CD4-positive, alpha-beta memory T cell (primary cell): ENCODE results near the gene ENPP7. TPM values are rescaled to one million over a fixed set of nuclear protein-coding genes. Genes with fewer than 3 reads are reported as not detected.

Source experiments
- CTCF ChIA-PET: fragments of 350-600 bp; sonication (Branson Sonifier 250); formaldehyde crosslinking; loops from one replicate; lab custom pipeline; 2021; ENCODE audit warnings: inconsistent platforms; ENCODE audit not compliant: partially characterized antibody; lab: Charles Lee
- POLR2A ChIA-PET: fragments of 350-600 bp; sonication (Branson Sonifier 250); formaldehyde crosslinking; loops from one replicate; lab custom pipeline; 2021; ENCODE audit not compliant: partially characterized antibody; lab: Charles Lee
- DNase-seq, 5 donors: peaks; one replicate each; pipeline versions ENCODE4 v3.0.0 to v3.0.0-alpha.2; 2020 to 2022; ENCODE audit warnings: mixed read lengths in 1 of 5
- H3K27ac ChIP-seq: one replicate; pipeline ENCODE4 v1.7.0; 2013; ENCODE audit warnings: low read depth, low read length
- H3K27me3 ChIP-seq: 2 replicates; pipeline ENCODE4 v1.7.0; 2013; ENCODE audit warnings: mild to moderate bottlenecking, low read length, moderate library complexity; ENCODE audit not compliant: insufficient read depth
- H3K36me3 ChIP-seq: 2 replicates; pipeline ENCODE4 v1.7.0; 2013; ENCODE audit warnings: mild to moderate bottlenecking, low read length, moderate library complexity; ENCODE audit not compliant: insufficient read depth
- H3K4me1 ChIP-seq: 2 replicates; pipeline ENCODE4 v1.7.0; 2013; ENCODE audit warnings: mild to moderate bottlenecking, low read length, moderate library complexity; ENCODE audit not compliant: insufficient read depth
- H3K4me3 ChIP-seq, 2 donors: one replicate each; pipeline ENCODE4 v1.7.0; 2013; ENCODE audit warnings: low read length in 2 of 2, mild to moderate bottlenecking in 1 of 2
- H3K9me3 ChIP-seq, 2 donors: one replicate each; pipeline ENCODE4 v1.7.0; 2013; ENCODE audit warnings: low read length in 2 of 2, control low read depth in 1 of 2; ENCODE audit not compliant: control insufficient read depth in 1 of 2
- H3K27ac Mint-ChIP-seq, 7 donors: one replicate each; pipeline ENCODE4 v1.8.0; 2020 to 2021; ENCODE audit warnings: mixed read lengths in 7 of 7, mild to moderate bottlenecking in 6 of 7, inconsistent platforms in 3 of 7, moderate library complexity in 3 of 7
- H3K27me3 Mint-ChIP-seq, 2 donors: one replicate each; pipeline ENCODE4 v1.8.0; 2020 to 2021; ENCODE audit warnings: mixed read lengths in 2 of 2
- H3K36me3 Mint-ChIP-seq, 2 donors: one replicate each; pipeline ENCODE4 v1.8.0; 2020 to 2021; ENCODE audit warnings: mixed read lengths in 2 of 2, inconsistent platforms in 1 of 2, mild to moderate bottlenecking in 1 of 2
- H3K4me1 Mint-ChIP-seq, 4 donors: one replicate each; pipeline ENCODE4 v1.8.0; 2020 to 2021; ENCODE audit warnings: mixed read lengths in 4 of 4, mild to moderate bottlenecking in 1 of 4
- H3K4me3 Mint-ChIP-seq, 8 donors: one replicate each; pipeline ENCODE4 v1.8.0; 2020 to 2021; ENCODE audit warnings: mixed read lengths in 8 of 8, mild to moderate bottlenecking in 7 of 8, moderate library complexity in 6 of 8, inconsistent platforms in 3 of 8
- H3K9me3 Mint-ChIP-seq, 8 donors: one replicate each; pipeline ENCODE4 v1.8.0; 2020 to 2021; ENCODE audit warnings: mixed read lengths in 8 of 8, mild to moderate bottlenecking in 5 of 8, inconsistent platforms in 3 of 8, moderate library complexity in 1 of 8
- intact Hi-C: fragments of 100-400 bp; cut with micrococcal nuclease; formaldehyde crosslinking; loops from one replicate; pipeline ENCODE4 v1.15.1; 2023
- polyA plus RNA-seq, 2 donors: library from polyadenylated mRNA; unstranded; fragments of 300-500 nt; fragmentation: Illumina TruSeq; gene quantifications; one replicate each; pipeline ENCODE4 v1.2.3, GENCODE V29; 2021
- total RNA-seq, 2 experiments: library from RNA; stranded (reverse); gene quantifications; one replicate each; pipeline ENCODE4 v1.2.3, GENCODE V29; 2021

Gene ENPP7
- total and polyA plus RNA-seq, 4 experiments from 2014 or later = 0.15 to 0.20 TPM; not detected in 2

- peaks cover 16% of the 10 kb centered on the region for H3K4me1 ChIP-seq
- peak overlapping the region in 1 of 7 donors; percentile 13 for H3K27ac Mint-ChIP-seq
- peak overlapping the region in 1 of 8 donors; percentile 26 for H3K4me3 Mint-ChIP-seq
- no peaks in the 10 kb centered on the region for H3K36me3 Mint-ChIP-seq
- H3K9me3 Mint-ChIP-seq = no peaks in the 10 kb centered on the region
- H3K4me1 Mint-ChIP-seq = peaks cover 4 to 19% (median 9%) of the 10 kb centered on the region in 4 donors
- POLR2A ChIA-PET = interaction anchor here (0.9 to 1.2 kb wide), 2 partner anchors 13 to 93 kb away, joined by 3 read pairs; no protein-coding TSS in a partner anchor
- H3K27me3 ChIP-seq = peaks cover 13% of the 10 kb centered on the region
- peak in 4 of 5 donors; percentile 65 to 76 (median 67) for DNase-seq
- intact Hi-C loops = loop anchor here (1.0 to 10.0 kb wide), 2 partner anchors 73 to 249 kb away; no protein-coding TSS in a partner anchor
- H3K9me3 ChIP-seq = no peaks in the 10 kb centered on the region
- peaks cover 24 to 33% of the 10 kb centered on the region in 2 donors for H3K27me3 Mint-ChIP-seq
- H3K4me3 ChIP-seq = no peak overlapping the region
- H3K36me3 ChIP-seq = no peaks in the 10 kb centered on the region
- H3K27ac ChIP-seq = no peak overlapping the region
- CTCF ChIA-PET = interaction anchor here (0.6 to 3.1 kb wide), 11 partner anchors 9 to 255 kb away, joined by 3 to 12 read pairs (median 5); no protein-coding TSS in a partner anchor
These were observed 11.2 kb downstream of the ENPP7 start for GRCh38 chr17:79741751-79742588.

DNA sequence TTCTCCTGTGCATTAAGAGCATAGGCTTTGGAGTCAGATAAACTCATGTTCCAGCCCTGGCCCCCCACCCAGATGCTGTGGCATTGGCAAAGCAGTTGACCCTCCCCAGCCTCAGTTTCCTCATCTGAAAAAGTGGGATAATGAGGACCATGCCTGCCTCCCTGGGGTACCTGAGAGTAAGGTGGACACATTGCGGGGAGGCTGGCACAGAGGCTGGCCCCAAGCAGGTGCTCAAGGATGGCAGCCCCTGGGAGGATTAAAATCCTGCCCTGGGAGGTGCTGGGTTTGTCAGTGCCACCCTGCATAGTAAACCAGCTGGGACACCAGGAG lies 11.8 kb downstream of the ENPP7 start:
- H3K9me3 ChIP-seq = no peaks in the 10 kb centered on the region
- H3K36me3 ChIP-seq = no peaks in the 10 kb centered on the region
- Mint-ChIP-seq H3K27ac (peak overlapping the region in 1 of 7 donors; percentile 13), H3K4me1 (peaks cover 4 to 23% (median 10%) of the 10 kb centered on the region in 4 donors), H3K9me3 (no peaks in the 10 kb centered on the region), H3K4me3 (no peak overlapping the region), H3K27me3 (peaks cover 26 to 36% of the 10 kb centered on the region in 2 donors), H3K36me3 (no peaks in the 10 kb centered on the region)
- DNase-seq = no peak
- ChIA-PET CTCF (interaction anchor here (0.6 to 3.1 kb wide), 9 partner anchors 10 to 251 kb away, joined by 3 to 12 read pairs (median 5); no protein-coding TSS in a partner anchor), POLR2A (interaction anchor here (0.9 kb wide), 1 partner anchor 92 kb away, joined by 3 read pairs; no protein-coding TSS in a partner anchor)
- no peak overlapping the region for H3K27ac ChIP-seq
- H3K4me3 ChIP-seq = no peak overlapping the region
- H3K4me1 ChIP-seq = peaks cover 22% of the 10 kb centered on the region
- intact Hi-C loops = loop anchor here (1.0 to 10.0 kb wide), 2 partner anchors 72 to 249 kb away; no protein-coding TSS in a partner anchor
- H3K27me3 ChIP-seq = peaks cover 17% of the 10 kb centered on the region

DNA sequence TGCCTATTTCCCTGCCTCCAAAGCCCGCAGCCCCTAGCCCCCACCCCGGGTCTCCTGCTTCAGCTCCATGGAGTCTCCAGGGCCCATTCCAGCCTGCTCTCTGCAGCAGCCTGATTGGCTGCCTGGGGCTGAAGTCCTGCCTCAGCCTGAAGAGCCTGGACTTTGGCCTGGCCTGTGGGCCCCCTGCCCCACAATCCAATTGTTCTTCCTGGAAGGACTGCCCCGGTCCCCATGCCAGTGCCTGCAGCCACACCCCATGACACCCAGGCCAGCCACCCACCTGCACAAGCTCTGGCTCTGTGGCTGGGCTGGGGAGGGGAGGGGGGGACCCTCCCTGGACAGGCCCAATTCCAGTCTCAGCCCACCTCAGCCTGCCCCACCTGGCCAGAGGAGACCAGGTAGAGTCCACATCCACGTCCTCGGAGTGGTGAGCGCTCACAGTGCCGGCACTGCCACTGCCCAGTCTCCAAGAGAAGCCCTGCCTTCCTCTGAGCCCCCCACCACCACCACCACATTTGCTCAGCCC lies 12.3 kb downstream of the ENPP7 start:
- no peaks in the 10 kb centered on the region for H3K9me3 ChIP-seq
- H3K36me3 Mint-ChIP-seq = no peaks in the 10 kb centered on the region
- CTCF ChIA-PET = interaction anchor here (1.2 to 3.1 kb wide), 6 partner anchors 10 to 245 kb away, joined by 3 to 11 read pairs (median 5); no protein-coding TSS in a partner anchor

GRCh38 chr17:79743614-79744013 lies 12.9 kb downstream of the ENPP7 start:
- H3K36me3 ChIP-seq = no peaks in the 10 kb centered on the region
- peaks cover 26% of the 10 kb centered on the region for H3K4me1 ChIP-seq
- no peak overlapping the region for H3K4me3 Mint-ChIP-seq
- POLR2A ChIA-PET = interaction anchor here (0.7 kb wide), 1 partner anchor 1317 kb away, joined by 7 read pairs; no protein-coding TSS in a partner anchor
- intact Hi-C loops = loop anchor here (10.0 kb wide), 1 partner anchor 71 kb away; no protein-coding TSS in a partner anchor
- CTCF ChIA-PET = interaction anchor here (1.3 to 3.1 kb wide), 5 partner anchors 11 to 244 kb away, joined by 3 to 11 read pairs (median 6); no protein-coding TSS in a partner anchor
- H3K4me3 ChIP-seq = no peak overlapping the region
- H3K9me3 Mint-ChIP-seq = peaks cover 0 to 2% (median 0%) of the 10 kb centered on the region in 8 donors
- peaks cover 30 to 37% of the 10 kb centered on the region in 2 donors for H3K27me3 Mint-ChIP-seq
- peaks cover 7 to 27% (median 12%) of the 10 kb centered on the region in 4 donors for H3K4me1 Mint-ChIP-seq
- H3K27ac ChIP-seq = no peak overlapping the region
- DNase-seq = no peak
- no peak overlapping the region for H3K27ac Mint-ChIP-seq
- no peaks in the 10 kb centered on the region for H3K36me3 Mint-ChIP-seq
- peaks cover 19% of the 10 kb centered on the region for H3K27me3 ChIP-seq
- H3K9me3 ChIP-seq = no peaks in the 10 kb centered on the region

More for the DNA sequence above, 12.3 kb downstream of the ENPP7 start:
- peaks cover 26% of the 10 kb centered on the region for H3K4me1 ChIP-seq
- Mint-ChIP-seq H3K4me1 (peaks cover 7 to 27% (median 12%) of the 10 kb centered on the region in 4 donors), H3K4me3 (no peak overlapping the region), H3K27ac (no peak overlapping the region), H3K27me3 (peaks cover 30 to 37% of the 10 kb centered on the region in 2 donors), H3K9me3 (peaks cover 0 to 2% (median 0%) of the 10 kb centered on the region in 8 donors)
- H3K36me3 ChIP-seq = no peaks in the 10 kb centered on the region
- peaks cover 17% of the 10 kb centered on the region for H3K27me3 ChIP-seq
- POLR2A ChIA-PET = no interaction called here
- no peak for DNase-seq
- no peak overlapping the region for H3K4me3 ChIP-seq
- intact Hi-C loops = loop anchor here (1.0 to 10.0 kb wide), 2 partner anchors 72 to 248 kb away; no protein-coding TSS in a partner anchor
- H3K27ac ChIP-seq = no peak overlapping the region

GRCh38 chr17:79745641-79746105 lies 14.9 kb downstream of the ENPP7 start:
- peaks cover 7 to 27% (median 12%) of the 10 kb centered on the region in 4 donors for H3K4me1 Mint-ChIP-seq
- ChIA-PET CTCF (interaction anchor here (0.6 to 3.1 kb wide), 20 partner anchors 9 to 253 kb away, joined by 3 to 18 read pairs (median 5); partner anchors contain the start of genes CBX4 and CBX8), POLR2A (interaction anchor here (0.7 to 1.2 kb wide), 2 partner anchors 59 to 66 kb away, joined by 3 read pairs; no protein-coding TSS in a partner anchor)
- intact Hi-C loops = loop anchor here (1.0 to 10.0 kb wide), 2 partner anchors 69 to 246 kb away; no protein-coding TSS in a partner anchor
- Histone ChIP-seq H3K9me3 (no peaks in the 10 kb centered on the region), H3K4me3 (no peak overlapping the region), H3K27me3 (peaks cover 16% of the 10 kb centered on the region), H3K36me3 (no peaks in the 10 kb centered on the region), H3K27ac (no peak overlapping the region), H3K4me1 (peaks cover 26% of the 10 kb centered on the region)
- H3K9me3 Mint-ChIP-seq = peaks cover 0 to 2% (median 0%) of the 10 kb centered on the region in 8 donors
- DNase-seq = peak in 1 of 5 donors; percentile 23
- H3K36me3 Mint-ChIP-seq = no peaks in the 10 kb centered on the region
- peak overlapping the region in 2 of 7 donors; percentile 84 to 85 for H3K27ac Mint-ChIP-seq
- H3K27me3 Mint-ChIP-seq = peaks cover 17 to 27% of the 10 kb centered on the region in 2 donors
- peak overlapping the region in 7 of 8 donors; percentile 32 to 74 (median 66) for H3K4me3 Mint-ChIP-seq

DNA sequence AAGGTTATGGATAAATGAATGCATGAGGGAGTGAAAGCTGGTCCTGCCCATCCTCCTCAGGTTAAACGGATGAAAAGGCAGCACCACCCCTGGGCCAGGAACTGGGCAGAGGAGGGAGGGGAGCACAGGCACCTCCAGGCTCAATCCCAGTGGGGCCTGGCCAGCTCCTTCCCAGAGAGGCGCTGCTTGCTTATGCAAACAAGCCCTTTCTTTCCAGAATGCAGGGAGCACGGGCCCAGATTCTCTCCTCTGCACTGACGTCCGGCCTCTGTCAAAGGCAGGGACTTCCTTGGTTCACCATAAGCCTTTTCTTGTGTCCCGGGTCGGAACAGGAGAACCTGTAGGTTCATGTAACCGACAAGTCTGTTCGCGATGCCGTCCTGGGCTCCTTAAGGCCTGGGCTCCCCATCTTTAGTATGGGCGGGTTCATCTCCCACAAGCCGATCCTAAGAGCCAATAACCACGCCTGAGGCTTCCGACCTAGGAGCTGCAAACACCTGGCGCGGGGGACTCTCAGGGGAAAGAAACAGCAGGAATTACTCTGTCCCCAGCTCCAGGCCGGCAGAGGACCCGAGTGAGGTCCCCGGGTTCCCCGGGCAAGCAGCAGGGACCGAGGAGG lies 16.3 kb downstream of the ENPP7 start:
- DNase-seq = no peak
- Histone ChIP-seq H3K27ac (no peak overlapping the region), H3K4me1 (peaks cover 25% of the 10 kb centered on the region), H3K27me3 (peaks cover 16% of the 10 kb centered on the region), H3K4me3 (no peak overlapping the region), H3K36me3 (no peaks in the 10 kb centered on the region), H3K9me3 (no peaks in the 10 kb centered on the region)
- Mint-ChIP-seq H3K27me3 (peaks cover 23 to 38% of the 10 kb centered on the region in 2 donors), H3K4me1 (peaks cover 7 to 27% (median 12%) of the 10 kb centered on the region in 4 donors), H3K4me3 (peak overlapping the region in 6 of 8 donors; percentile 23 to 64 (median 36)), H3K27ac (peak overlapping the region in 1 of 7 donors; percentile 36), H3K9me3 (peaks cover 0 to 2% (median 0%) of the 10 kb centered on the region in 8 donors), H3K36me3 (no peaks in the 10 kb centered on the region)
- ChIA-PET POLR2A (interaction anchor here (1.1 to 1.2 kb wide), 2 partner anchors 65 to 93 kb away, joined by 3 read pairs; no protein-coding TSS in a partner anchor), CTCF (interaction anchor here (1.2 to 3.1 kb wide), 3 partner anchors 27 to 248 kb away, joined by 3 to 18 read pairs (median 13); no protein-coding TSS in a partner anchor)
- intact Hi-C loops = loop anchor here (1.0 to 10.0 kb wide), 2 partner anchors 68 to 244 kb away; no protein-coding TSS in a partner anchor
